Stimulated activated CD8-positive, alpha-beta memory T cell treated with anti-CD3 and anti-CD28 coated beads, Interleukin-4, amount 100 ng/mL, for 48 hours (primary cell): ENCODE data around the gene ZNF384.
A peak's percentile ranks its signal among the peaks of the same experiment; 100 is the strongest.

Experiments
- DNase-seq: peaks from one replicate; pipeline ENCODE4 v3.0.0-alpha.2; 2020

Gene ZNF384

DNA sequence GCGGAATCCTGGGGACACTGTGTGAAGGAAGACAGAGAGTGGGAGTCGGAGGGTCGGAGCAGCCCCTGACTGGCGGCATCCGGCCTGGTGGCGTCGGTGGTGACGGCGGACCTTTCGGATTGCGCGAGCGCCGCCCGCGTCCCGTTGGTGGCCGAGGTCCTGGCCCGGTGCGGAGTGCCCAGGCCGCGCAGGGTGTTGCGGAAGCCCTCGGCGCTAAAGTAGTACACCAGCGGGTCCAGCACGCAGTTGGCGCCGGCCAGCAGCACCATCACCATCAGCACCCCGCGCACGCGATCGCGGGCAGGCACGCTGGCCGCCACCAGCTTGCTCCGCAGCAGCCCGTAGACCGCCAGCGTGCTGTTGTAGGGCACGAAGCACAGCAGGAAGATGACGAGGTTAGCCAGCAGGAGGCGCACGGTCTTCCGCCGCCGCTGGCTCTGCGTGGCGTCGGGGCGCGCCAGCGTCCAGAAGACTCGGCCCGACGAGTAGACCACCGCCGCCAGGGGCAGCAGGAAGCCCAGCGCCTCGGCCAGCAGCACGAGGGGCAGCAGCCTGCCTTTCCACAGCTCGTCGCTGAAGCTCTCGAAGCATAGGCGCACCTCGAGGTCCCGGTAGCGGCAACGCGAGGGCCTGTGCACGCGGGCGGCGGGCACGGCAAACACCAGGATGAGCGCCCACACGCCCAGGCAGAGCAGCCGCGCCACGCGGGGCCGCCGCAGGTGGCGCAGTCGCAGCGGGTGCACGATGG is 68.9 kb downstream of the ZNF384 start:
- DNase-seq = peak; percentile 64

DNA sequence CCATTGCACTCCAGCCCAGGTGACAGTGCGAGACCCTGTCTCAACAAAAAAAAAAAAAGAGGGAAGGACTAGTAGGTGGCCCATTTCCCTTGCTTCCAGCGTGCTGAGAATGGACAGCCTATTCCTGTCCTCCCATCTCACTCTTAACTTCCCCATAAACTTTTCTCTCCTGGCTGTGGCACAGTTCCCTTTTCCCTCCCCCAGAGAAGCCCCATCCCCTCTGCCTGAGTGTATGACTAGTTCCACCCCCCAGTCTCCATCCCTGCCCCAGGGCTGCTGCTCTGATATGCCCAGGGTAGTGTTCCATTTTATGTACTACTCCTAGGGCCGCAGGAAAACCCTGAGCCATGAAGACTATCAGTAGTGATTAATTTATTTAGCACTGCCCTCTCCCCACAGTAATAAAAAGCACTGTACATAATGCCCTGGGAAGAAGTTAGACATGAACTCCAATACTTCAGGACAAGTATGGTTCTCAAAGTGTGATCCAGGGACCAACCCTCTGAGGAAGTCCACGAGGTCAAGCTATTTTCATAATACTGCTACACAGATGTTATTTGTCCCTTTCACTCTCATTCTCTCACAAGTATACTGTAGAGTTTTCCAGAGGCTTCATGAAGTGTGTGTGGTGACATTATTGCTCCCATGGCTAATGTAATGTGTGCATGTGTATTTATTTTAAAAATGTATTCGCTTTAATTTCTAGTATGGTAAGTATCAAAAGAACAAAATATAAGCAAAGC is 70.5 kb downstream of the ZNF384 start:
- no peak for DNase-seq
